ENCODE data around the gene SRSF8. TPM values are rescaled to one million over a fixed set of nuclear protein-coding genes. Genes with fewer than 3 reads are reported as not detected.
"Not testable (repeated sequence)": the region's sequence is repeated elsewhere in the genome, so short reads cannot be mapped to it uniquely, and the experiment has no call there.

SRSF8 gene
- total RNA-seq, 1 donor from 2014 or later = 19.0 TPM

DNA sequence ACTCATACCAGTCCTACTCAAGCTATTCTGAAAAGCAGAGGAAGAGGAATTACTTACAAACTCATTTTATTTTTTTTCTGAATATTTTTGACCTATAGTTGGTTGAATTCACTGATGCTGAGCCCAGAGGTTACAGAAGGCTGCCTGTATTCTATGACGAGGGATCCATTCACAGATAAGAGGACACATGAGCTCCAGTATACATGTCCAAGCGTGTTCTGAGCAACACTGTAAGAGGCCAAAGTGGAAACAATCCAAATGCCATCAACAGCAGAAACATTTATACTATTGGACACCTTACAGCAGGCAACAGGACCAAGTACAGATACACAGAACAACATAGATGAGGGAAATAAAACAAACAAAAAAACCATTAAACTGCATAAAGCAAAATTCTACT lies 31.4 kb upstream of the SRSF8 start:
- no peak overlapping the region for H3K27ac ChIP-seq (replicated peaks)
- DNase-seq = no peak
- H3K4me1 ChIP-seq = peaks cover 4% of the 10 kb centered on the region
- no peaks in the 10 kb centered on the region for H3K36me3 ChIP-seq
- no peak overlapping the region for H3K4me3 ChIP-seq
- TF ChIP-seq, protein P1, sequence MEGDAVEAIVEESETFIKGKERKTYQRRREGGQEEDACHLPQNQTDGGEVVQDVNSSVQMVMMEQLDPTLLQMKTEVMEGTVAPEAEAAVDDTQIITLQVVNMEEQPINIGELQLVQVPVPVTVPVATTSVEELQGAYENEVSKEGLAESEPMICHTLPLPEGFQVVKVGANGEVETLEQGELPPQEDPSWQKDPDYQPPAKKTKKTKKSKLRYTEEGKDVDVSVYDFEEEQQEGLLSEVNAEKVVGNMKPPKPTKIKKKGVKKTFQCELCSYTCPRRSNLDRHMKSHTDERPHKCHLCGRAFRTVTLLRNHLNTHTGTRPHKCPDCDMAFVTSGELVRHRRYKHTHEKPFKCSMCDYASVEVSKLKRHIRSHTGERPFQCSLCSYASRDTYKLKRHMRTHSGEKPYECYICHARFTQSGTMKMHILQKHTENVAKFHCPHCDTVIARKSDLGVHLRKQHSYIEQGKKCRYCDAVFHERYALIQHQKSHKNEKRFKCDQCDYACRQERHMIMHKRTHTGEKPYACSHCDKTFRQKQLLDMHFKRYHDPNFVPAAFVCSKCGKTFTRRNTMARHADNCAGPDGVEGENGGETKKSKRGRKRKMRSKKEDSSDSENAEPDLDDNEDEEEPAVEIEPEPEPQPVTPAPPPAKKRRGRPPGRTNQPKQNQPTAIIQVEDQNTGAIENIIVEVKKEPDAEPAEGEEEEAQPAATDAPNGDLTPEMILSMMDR (IDR thresholded peaks at IDR 0.05; ENCODE audit: borderline replicate concordance) = no peak
- H3K9me3 ChIP-seq (replicated peaks) = no peaks in the 10 kb centered on the region
- intact Hi-C loops (cut with micrococcal nuclease) = no loop called here
- H3K27me3 ChIP-seq (ENCODE audit: low read depth) = peaks cover 37% of the 10 kb centered on the region

- not testable (repeated sequence) for DNase-seq
Measured at GRCh38 chr11:95037356-95038035, 29.2 kb upstream of the SRSF8 start.

GRCh38 chr11:95042239-95042638 lies 24.5 kb upstream of the SRSF8 start:
- no peak overlapping the region for H3K4me3 ChIP-seq
- peaks cover 76% of the 10 kb centered on the region for H3K27me3 ChIP-seq (ENCODE audit: low read depth)
- intact Hi-C loops (cut with micrococcal nuclease) = no loop called here
- TF ChIP-seq, protein P1 (IDR thresholded peaks at IDR 0.05; ENCODE audit: borderline replicate concordance) = no peak
- no peaks in the 10 kb centered on the region for H3K9me3 ChIP-seq (replicated peaks)
- H3K36me3 ChIP-seq = no peaks in the 10 kb centered on the region
- H3K4me1 ChIP-seq = peaks cover 3% of the 10 kb centered on the region
- DNase-seq = no peak
- H3K27ac ChIP-seq (replicated peaks) = no peak overlapping the region

More at GRCh38 chr11:95037356-95038035, 29.2 kb upstream of the SRSF8 start:
- H3K9me3 ChIP-seq (replicated peaks); H3K36me3 ChIP-seq; intact Hi-C loops (cut with micrococcal nuclease); H3K27ac ChIP-seq (replicated peaks); H3K4me1 ChIP-seq: not testable (repeated sequence)
- Histone ChIP-seq H3K4me3 (peak overlapping the region; percentile 65), H3K27me3 (ENCODE audit: low read depth) (peaks cover 58% of the 10 kb centered on the region)

- no peaks in the 10 kb centered on the region for H3K9me3 ChIP-seq (replicated peaks)
- TF ChIP-seq, protein P1 (IDR thresholded peaks at IDR 0.05; ENCODE audit: borderline replicate concordance) = no peak
- no peaks in the 10 kb centered on the region for H3K4me1 ChIP-seq
- H3K27ac ChIP-seq (replicated peaks) = no peak overlapping the region
- H3K4me3 ChIP-seq = no peak overlapping the region
- no peaks in the 10 kb centered on the region for H3K36me3 ChIP-seq
- peaks cover 74% of the 10 kb centered on the region for H3K27me3 ChIP-seq (ENCODE audit: low read depth)
- DNase-seq = no peak
- intact Hi-C loops (cut with micrococcal nuclease) = no loop called here
Measured at GRCh38 chr11:95042906-95043305, 23.8 kb upstream of the SRSF8 start.

GRCh38 chr11:95044010-95044409 lies 22.7 kb upstream of the SRSF8 start:
- H3K4me1 ChIP-seq = no peaks in the 10 kb centered on the region
- H3K27ac ChIP-seq (replicated peaks) = no peak overlapping the region
- intact Hi-C loops (cut with micrococcal nuclease) = no loop called here

GRCh38 chr11:95045812-95046211 lies 20.9 kb upstream of the SRSF8 start:
- Histone ChIP-seq H3K27me3 (ENCODE audit: low read depth) (peaks cover 79% of the 10 kb centered on the region), H3K27ac (replicated peaks) (no peak overlapping the region), H3K9me3 (replicated peaks) (no peaks in the 10 kb centered on the region), H3K36me3 (no peaks in the 10 kb centered on the region), H3K4me1 (no peaks in the 10 kb centered on the region), H3K4me3 (no peak overlapping the region)
- DNase-seq = no peak
- intact Hi-C loops (cut with micrococcal nuclease) = no loop called here
- TF ChIP-seq, protein P1 (IDR thresholded peaks at IDR 0.05; ENCODE audit: borderline replicate concordance) = no peak

More at GRCh38 chr11:95044010-95044409, 22.7 kb upstream of the SRSF8 start:
- H3K4me3 ChIP-seq = no peak overlapping the region
- no peak for DNase-seq
- H3K9me3 ChIP-seq (replicated peaks) = no peaks in the 10 kb centered on the region
- TF ChIP-seq, protein P1 (IDR thresholded peaks at IDR 0.05; ENCODE audit: borderline replicate concordance) = no peak
- no peaks in the 10 kb centered on the region for H3K36me3 ChIP-seq
- peaks cover 76% of the 10 kb centered on the region for H3K27me3 ChIP-seq (ENCODE audit: low read depth)

DNA sequence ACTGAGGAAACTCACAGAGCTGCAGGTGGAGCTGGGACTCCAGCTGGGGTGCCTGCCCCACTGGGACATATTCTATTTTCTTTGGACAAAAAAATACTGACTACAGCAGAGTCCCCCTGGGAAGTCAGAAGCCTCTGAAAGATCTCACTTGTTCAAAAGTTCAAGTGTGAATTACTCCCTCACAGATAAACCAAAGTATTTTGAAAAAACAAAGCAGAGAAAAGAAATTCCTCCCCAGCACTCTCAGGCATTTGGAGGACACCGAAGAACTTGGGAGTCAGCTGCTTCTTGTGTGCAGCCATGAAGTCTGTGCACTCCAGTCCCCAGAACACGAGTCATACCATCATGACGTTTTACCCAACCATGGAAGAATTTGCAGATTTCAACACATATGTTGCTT lies 17.6 kb upstream of the SRSF8 start, which contains the start of gene KDM4F:
Gene KDM4F (plus strand): TSS at position 301 of the 400 bp plus-strand sequence.
- H3K27ac ChIP-seq (replicated peaks); H3K9me3 ChIP-seq (replicated peaks); H3K36me3 ChIP-seq; H3K4me3 ChIP-seq; H3K4me1 ChIP-seq; intact Hi-C loops (cut with micrococcal nuclease); DNase-seq: not testable (repeated sequence)
- peaks cover 80% of the 10 kb centered on the region for H3K27me3 ChIP-seq (ENCODE audit: low read depth)

Data from left ventricle myocardium inferior (tissue), 1 donor.